GM12864 (cell line): Measurements from ENCODE around the gene MYO1C.
A peak's percentile ranks its signal among the peaks of the same experiment; 100 is the strongest.
"Not testable (repeated sequence)": the region's sequence is repeated elsewhere in the genome, so short reads cannot be mapped to it uniquely, and the experiment has no call there.

Experiments
- DNase-seq: peaks from one replicate; pipeline ENCODE4 v3.0.0-alpha.2; 2011; ENCODE audit warnings: low read depth
- H3K4me3 ChIP-seq: 2 replicates; pipeline ENCODE4 v1.5.1; 2011; ENCODE audit warnings: mild to moderate bottlenecking, low read depth, low read length, control low read depth
- CTCF ChIP-seq: IDR thresholded peaks from 2 replicates; pipeline ENCODE4 v1.5.1; 2011; ENCODE audit warnings: low read depth, mild to moderate bottlenecking, moderate library complexity, low read length, control low read depth, inconsistent platforms; ENCODE audit errors: missing control alignments

MYO1C gene

GRCh38 chr17:1461198-1461944 lies 31.1 kb downstream of the MYO1C start:
- DNase-seq = no peak
- no peak overlapping the region for H3K4me3 ChIP-seq
- no peak for TF ChIP-seq CTCF

GRCh38 chr17:1460233-1460632 lies 32.3 kb downstream of the MYO1C start:
- DNase-seq = no peak
- H3K4me3 ChIP-seq = no peak overlapping the region
- TF ChIP-seq CTCF = no peak

GRCh38 chr17:1455797-1456599 lies 36.5 kb downstream of the MYO1C start, which contains the start of gene CRK:
Gene CRK (minus strand): TSS chr17:1456232. CDS start chr17:1456117, 115 bp downstream.
- peak within 1 kb of the TSS; percentile 99 for H3K4me3 ChIP-seq
- no peak for TF ChIP-seq CTCF
- DNase-seq = peak; percentile 68

GRCh38 chr17:1455291-1455796 lies 37.1 kb downstream of the MYO1C start:
- DNase-seq = no peak
- peak; percentile 78 for TF ChIP-seq CTCF
- H3K4me3 ChIP-seq = peak overlapping the region; percentile 99

GRCh38 chr17:1454541-1454940 lies 37.9 kb downstream of the MYO1C start:
- H3K4me3 ChIP-seq = peak overlapping the region; percentile 99
- TF ChIP-seq CTCF = no peak
- no peak for DNase-seq

GRCh38 chr17:1453694-1454093 lies 38.8 kb downstream of the MYO1C start:
- H3K4me3 ChIP-seq, DNase-seq: not testable (repeated sequence)

GRCh38 chr17:1452836-1453235 lies 39.6 kb downstream of the MYO1C start:
- TF ChIP-seq CTCF = no peak
- H3K4me3 ChIP-seq = no peak overlapping the region
- DNase-seq = no peak

GRCh38 chr17:1450261-1450660 lies 42.2 kb downstream of the MYO1C start:
- H3K4me3 ChIP-seq, DNase-seq: not testable (repeated sequence)
